Measurements from ENCODE around the gene CTNS. TPM values are rescaled to one million over a fixed set of nuclear protein-coding genes. Genes with fewer than 3 reads are reported as not detected.

The CTNS gene
- total and polyA plus RNA-seq, 8 donors: 8.7 to 30.6 (median 12.3) TPM

GRCh38 chr17:3690094-3690715, 53.6 kb downstream of the CTNS start:
- no peak for TF ChIP-seq CTCF (IDR thresholded peaks at IDR 0.05)
- no peak overlapping the region for H3K27ac ChIP-seq
- H3K4me1 ChIP-seq: peaks cover under 1 to 5% of the 10 kb centered on the region in 2 donors
- H3K4me3 ChIP-seq: no peak overlapping the region
- ATAC-seq (no peak), DNase-seq (no peak)
- no peaks in the 10 kb centered on the region for H3K9me3 ChIP-seq
- intact Hi-C loops (cut with DNase I): no loop called here
- no peaks in the 10 kb centered on the region for H3K36me3 ChIP-seq
- H3K27me3 ChIP-seq: peaks cover 10 to 75% of the 10 kb centered on the region in 2 donors

GRCh38 chr17:3691617-3692067, 55.1 kb downstream of the CTNS start:
- intact Hi-C loops (cut with DNase I): no loop called here
- H3K4me1 ChIP-seq: peaks cover 4 to 18% of the 10 kb centered on the region in 2 donors
- TF ChIP-seq CTCF (IDR thresholded peaks at IDR 0.05): no peak
- H3K36me3 ChIP-seq: no peaks in the 10 kb centered on the region
- DNase-seq (no peak), ATAC-seq (no peak)
- peaks cover 24 to 85% of the 10 kb centered on the region in 2 donors for H3K27me3 ChIP-seq
- no peaks in the 10 kb centered on the region for H3K9me3 ChIP-seq
- H3K27ac ChIP-seq: no peak overlapping the region
- H3K4me3 ChIP-seq: no peak overlapping the region

- Histone ChIP-seq H3K4me3 (no peak overlapping the region), H3K27ac (no peak overlapping the region), H3K9me3 (no peaks in the 10 kb centered on the region), H3K36me3 (no peaks in the 10 kb centered on the region), H3K27me3 (peaks cover 30 to 92% of the 10 kb centered on the region in 2 donors), H3K4me1 (peaks cover 4 to 18% of the 10 kb centered on the region in 2 donors)
- intact Hi-C loops (cut with DNase I): no loop called here
- no peak for TF ChIP-seq CTCF (IDR thresholded peaks at IDR 0.05)
- no peak for DNase-seq
- ATAC-seq: no peak
These were observed 55.8 kb downstream of the CTNS start for GRCh38 chr17:3692346-3692745.

- Histone ChIP-seq H3K27me3 (peaks cover 30 to 93% of the 10 kb centered on the region in 2 donors), H3K36me3 (no peaks in the 10 kb centered on the region), H3K27ac (no peak overlapping the region), H3K9me3 (peaks cover 0 to 1% of the 10 kb centered on the region in 2 donors), H3K4me1 (peaks cover 4 to 18% of the 10 kb centered on the region in 2 donors), H3K4me3 (no peak overlapping the region)
- ATAC-seq (no peak), DNase-seq (no peak)
- no peak for TF ChIP-seq CTCF (IDR thresholded peaks at IDR 0.05)
- intact Hi-C loops (cut with DNase I): no loop called here
These were observed 56.6 kb downstream of the CTNS start for GRCh38 chr17:3693141-3693540.

- Histone ChIP-seq H3K4me1 (peaks cover 4 to 18% of the 10 kb centered on the region in 2 donors), H3K36me3 (no peaks in the 10 kb centered on the region), H3K9me3 (peaks cover 0 to 1% of the 10 kb centered on the region in 2 donors), H3K27ac (no peak overlapping the region), H3K27me3 (peaks cover 30 to 89% of the 10 kb centered on the region in 2 donors), H3K4me3 (no peak overlapping the region)
- intact Hi-C loops (cut with DNase I): no loop called here
- DNase-seq: no peak
- TF ChIP-seq CTCF (IDR thresholded peaks at IDR 0.05): no peak
- ATAC-seq: no peak
These were observed 57.3 kb downstream of the CTNS start for GRCh38 chr17:3693829-3694231.
